ENCODE data around the gene PLD2.
"Not testable (repeated sequence)": the region's sequence is repeated elsewhere in the genome, so short reads cannot be mapped to it uniquely, and the experiment has no call there.

The PLD2 gene

DNA sequence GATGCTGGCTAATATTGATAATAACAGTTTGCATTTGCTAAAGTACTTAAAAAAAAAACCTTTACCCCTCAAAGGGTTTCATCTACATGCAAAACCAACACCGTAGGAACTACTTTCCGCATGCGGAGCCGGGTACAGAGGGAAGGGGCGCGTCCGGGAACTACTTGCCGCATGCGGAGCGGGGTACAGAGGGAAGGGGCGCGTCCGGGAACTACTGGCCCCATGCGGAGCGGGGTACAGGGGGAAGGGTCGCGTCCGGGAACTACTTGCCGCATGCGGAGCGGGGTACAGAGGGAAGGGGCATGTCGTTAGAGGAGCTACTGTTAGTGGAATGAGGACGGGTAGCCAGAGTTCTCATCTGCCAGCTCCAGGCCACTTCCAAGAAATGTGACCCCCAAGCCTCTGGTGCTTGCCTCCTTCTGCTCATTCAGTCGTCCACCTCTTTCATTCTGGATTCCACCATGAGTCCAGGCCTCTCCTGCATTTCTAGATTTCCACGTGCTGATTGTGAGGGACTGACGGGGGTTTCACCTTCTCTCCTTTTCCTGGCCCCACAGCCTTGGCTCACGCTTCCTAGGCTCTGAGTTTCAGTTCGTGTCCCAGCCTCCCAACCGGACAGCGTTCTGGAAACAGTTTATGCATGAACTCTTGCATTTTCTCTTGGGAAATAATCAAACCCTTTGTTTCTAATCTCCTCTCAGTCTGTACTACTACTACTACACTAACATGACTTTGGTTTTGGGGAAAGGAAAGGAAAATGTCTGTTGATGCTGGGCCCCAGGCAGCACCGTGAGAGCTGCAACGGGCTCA, 53.1 kb downstream of the PLD2 start:
- no peak for DNase-seq

DNA sequence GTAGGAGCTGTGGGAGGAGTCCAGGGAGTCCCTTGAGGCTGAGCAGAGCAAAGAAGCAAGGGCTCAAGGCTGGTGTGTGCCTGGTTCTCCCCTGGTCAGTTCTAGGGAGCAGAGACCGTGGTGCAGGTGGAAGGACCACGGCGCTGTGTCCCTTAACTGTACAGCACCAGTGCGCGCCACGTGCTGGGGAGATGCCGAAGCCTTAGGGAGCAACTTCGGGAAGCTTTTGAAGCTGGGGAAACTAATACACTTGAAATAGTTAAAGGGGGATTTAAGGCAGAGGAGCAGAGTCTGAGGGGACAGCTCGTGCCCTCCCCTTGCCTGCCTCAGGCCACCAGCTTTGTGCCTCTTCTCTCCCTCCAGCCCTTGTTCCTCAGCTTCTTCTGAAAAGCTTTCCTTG, 53.7 kb downstream of the PLD2 start:
- no peak for DNase-seq

DNA sequence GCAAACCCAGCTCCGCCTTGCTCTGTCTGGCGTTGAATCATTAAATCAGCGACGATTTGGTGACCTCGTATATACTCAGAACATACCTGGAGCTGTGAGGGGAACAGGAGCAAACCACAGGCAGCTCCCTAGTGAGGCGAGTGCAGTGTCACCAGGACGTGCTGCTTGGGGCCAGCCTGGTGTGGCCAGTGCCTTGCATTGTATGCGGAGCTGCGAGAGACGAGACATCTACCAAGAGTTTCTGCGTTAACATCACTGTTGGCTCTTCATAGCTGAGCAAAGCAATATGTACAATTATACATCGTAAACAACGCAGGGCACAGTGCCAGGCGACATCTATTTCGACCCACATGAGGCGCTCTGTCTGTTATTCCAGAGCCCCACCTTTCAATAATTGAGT, 54.1 kb downstream of the PLD2 start:
- DNase-seq = no peak

DNA sequence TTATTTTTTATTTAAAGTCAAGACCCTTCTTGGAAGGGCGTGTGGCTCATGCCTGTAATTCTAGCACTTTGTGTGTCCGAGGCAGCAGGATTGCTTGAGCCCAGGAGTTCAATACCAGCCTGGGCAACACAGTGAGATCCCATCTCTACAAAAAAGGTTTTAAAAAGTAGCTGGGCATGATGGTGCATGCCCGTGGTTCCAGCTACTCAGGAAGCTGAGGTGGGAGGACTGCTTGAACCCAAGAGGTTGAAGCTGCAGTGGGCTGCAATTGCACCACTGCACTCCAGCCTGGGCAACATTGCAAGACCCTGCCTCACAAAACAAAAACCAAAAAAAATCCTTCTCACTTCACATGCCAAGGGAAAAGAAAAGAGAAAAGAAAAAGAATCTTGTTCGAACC, 55.8 kb downstream of the PLD2 start:
- no peak for DNase-seq

DNA sequence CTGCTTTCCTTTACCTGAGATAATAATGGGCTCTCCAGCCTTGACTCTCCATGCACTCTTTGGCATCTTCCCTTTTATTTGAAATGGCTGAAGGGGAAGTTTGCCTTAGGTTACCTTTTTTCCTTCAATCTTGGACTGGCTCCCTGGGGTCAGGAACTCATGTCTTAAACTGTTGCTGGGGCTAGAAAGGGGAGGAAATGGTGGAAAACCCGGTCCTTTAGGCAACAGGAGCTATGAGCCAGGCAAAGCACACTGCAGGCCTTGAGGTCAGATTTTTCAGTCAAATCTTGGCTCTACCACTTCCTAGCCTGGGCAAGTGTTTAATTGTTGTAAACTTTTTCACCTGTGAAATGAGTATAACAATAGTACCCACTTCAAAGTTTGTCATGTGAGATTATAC, 56.4 kb downstream of the PLD2 start:
- no peak for DNase-seq

GRCh38 chr17:4867535-4867934, 60.6 kb downstream of the PLD2 start:
- not testable (repeated sequence) for DNase-seq

DNA sequence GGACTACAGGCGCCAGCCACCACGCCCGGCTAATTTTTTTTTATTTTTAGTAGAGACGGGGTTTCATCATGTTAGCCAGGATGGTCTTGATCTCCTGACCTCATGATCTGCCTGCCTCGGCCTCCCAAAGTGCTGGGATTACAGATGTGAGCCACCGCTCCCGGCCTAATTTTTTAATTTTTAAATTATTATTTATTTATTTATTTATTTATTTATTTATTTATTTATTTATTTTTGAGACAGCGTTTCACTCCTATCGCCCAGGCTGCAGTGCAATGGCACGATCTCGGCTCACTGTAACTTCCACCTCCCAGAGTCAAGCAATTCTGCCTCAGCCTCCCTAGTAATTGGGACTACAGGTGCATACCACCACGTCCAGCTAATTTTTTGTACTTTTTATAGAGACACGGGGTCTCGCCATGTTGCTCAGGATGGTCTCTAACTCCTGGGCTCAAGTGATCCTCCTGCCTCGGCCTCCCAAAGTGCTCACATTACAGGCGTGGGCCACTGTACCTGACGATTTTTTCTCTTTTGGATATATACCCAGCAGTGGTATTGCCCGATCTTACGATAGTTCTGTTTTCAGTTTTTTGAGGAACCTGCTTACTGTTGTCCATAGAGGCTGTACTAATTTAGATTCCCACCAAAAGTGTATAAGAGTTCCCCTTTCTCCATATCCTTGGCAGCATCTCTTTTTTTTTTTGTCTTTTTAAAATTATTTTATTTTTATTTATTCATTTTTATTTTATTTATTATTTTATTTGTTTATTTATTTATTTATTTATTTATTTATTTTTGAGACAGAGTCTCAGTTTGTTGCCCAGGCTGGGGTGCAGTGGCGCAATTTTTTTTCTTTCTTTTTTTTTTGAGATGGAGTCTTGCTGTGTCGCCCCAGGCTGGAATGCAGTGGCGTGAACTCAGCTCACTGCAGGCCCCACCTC, 62.4 kb downstream of the PLD2 start:
- DNase-seq = not testable (repeated sequence)

- DNase-seq = no peak
Measured at GRCh38 chr17:4870855-4871254, 63.9 kb downstream of the PLD2 start.

DNA sequence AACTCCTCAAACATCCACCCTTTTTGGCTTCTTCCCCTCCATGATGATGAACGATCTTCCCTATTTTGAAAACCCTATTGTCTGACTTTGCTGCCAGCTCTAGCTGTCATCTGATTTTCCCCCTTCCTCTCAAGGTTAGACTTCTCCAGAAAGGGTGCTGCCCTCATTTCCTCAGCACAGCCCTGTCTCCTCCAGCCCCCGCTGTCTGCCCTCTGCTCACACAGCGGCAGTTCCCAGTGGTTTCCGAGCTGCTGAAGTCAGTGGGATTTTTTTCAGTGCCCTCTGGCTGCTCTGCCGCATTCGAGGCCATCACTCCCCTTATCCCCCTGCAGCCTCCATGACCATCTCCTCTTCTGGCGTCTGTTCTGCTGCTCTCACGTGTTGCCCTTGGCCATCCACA, 65.8 kb downstream of the PLD2 start:
- DNase-seq = no peak
